Adrenal gland (tissue), 5 donors: Measurements from ENCODE around the gene DSG2.

Source experiments
- CTCF ChIP-seq, 6 experiments: fragments of 450-650 bp in 4 of 6; fragments of 200-600 bp in 2 of 6; sonication (generic) in 1 of 6; IDR thresholded peaks; 1 replicate in 5 of 6; 2 replicates in 1 of 6; pipeline versions ENCODE4 v1.5.1 to v1.8.0; 2016 to 2021; ENCODE audit warnings: antibody characterized with exemption in 6 of 6, mild to moderate bottlenecking in 2 of 6, moderate library complexity in 1 of 6
- POLR2A ChIP-seq, 2 donors: fragments of 450-650 bp; IDR thresholded peaks; one replicate each; pipeline ENCODE4 v1.6.1; 2017; ENCODE audit warnings: antibody characterized with exemption in 2 of 2, mild to moderate bottlenecking in 2 of 2, moderate library complexity in 1 of 2
- donor health status: DM: no; HTN: no; CAD: no.

GRCh38 chr18:31546476-31546875 lies 48.5 kb downstream of the DSG2 start:
- TF ChIP-seq CTCF (IDR thresholded peaks at IDR 0.05) (no peak), POLR2A (IDR thresholded peaks at IDR 0.05) (no peak)
